ENCODE data around the gene SELENON. TPM values are rescaled to one million over a fixed set of nuclear protein-coding genes. Genes with fewer than 3 reads are reported as not detected.

Gene SELENON
- total and polyA plus RNA-seq, 2 of the 8 experiments (the other 6 are each of a cell fraction or from before 2014, with no cell fraction given): 43.0 to 77.6 TPM

- TF ChIP-seq E2F6 (IDR thresholded peaks at IDR 0.05) (no peak), GTF2F1 (IDR thresholded peaks at IDR 0.05; ENCODE audit: borderline replicate concordance, low read depth, low read length) (no peak), POLR2A (IDR thresholded peaks at IDR 0.05; ENCODE audit: control extremely low read depth in 1 of 2, low read depth in 2 of 2, low read length in 2 of 2) (no peak), SIN3A (conservative IDR thresholded peaks at IDR 0.05 in 1 of 2, IDR thresholded peaks at IDR 0.05 in 1 of 2; ENCODE audit: low read depth in 1 of 2, low read length in 2 of 2) (no peak), USF2 (IDR thresholded peaks at IDR 0.05; ENCODE audit: low read length) (no peak), RXRA (IDR thresholded peaks at IDR 0.05; ENCODE audit: insufficient read depth, low read depth, low read length) (no peak), MAFK (IDR thresholded peaks at IDR 0.05; ENCODE audit: low read depth, low read length) (no peak)
Measured at GRCh38 chr1:25814549-25815087, 14.6 kb downstream of the SELENON start (continued).

All from H1 (cell line).